ENCODE results near the gene OR8J3. TPM values are rescaled to one million over a fixed set of nuclear protein-coding genes. Genes with fewer than 3 reads are reported as not detected.

OR8J3 gene, protein sequence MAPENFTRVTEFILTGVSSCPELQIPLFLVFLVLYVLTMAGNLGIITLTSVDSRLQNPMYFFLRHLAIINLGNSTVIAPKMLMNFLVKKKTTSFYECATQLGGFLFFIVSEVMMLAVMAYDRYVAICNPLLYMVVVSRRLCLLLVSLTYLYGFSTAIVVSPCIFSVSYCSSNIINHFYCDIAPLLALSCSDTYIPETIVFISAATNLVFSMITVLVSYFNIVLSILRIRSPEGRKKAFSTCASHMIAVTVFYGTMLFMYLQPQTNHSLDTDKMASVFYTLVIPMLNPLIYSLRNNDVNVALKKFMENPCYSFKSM
- not detected in 2 replicates for total RNA-seq (2011; cell fraction: chromatin; rRNA removed; ENCODE audit: low replicate concordance)
- total RNA-seq (2011; cell fraction: nucleolus; rRNA removed) = not detected in 2 replicates
- not detected in 2 replicates for total RNA-seq (2011; cell fraction: nucleoplasm; rRNA removed)
- total RNA-seq (2014; rRNA removed) (not detected in 2 replicates), total RNA-seq (2014; rRNA removed; fragmentation: Illumina TruSeq; extraction: Trizol) (not detected in 2 replicates), total RNA-seq (2015; rRNA removed; fragmentation: Illumina TruSeq; extraction: Trizol) (not detected in 2 replicates), total RNA-seq (2021) (not detected in 2 replicates), polyA plus RNA-seq (2011; rRNA removed) (not detected in 2 replicates), polyA plus RNA-seq (2014; fragmentation: Illumina TruSeq; extraction: Trizol) (not detected in 2 replicates), polyA plus RNA-seq (2014; fragmentation: Nextera tagmentation; extraction: Ambion mirVana) (not detected), polyA plus RNA-seq (2014; rRNA removed) (not detected in 2 replicates), polyA minus RNA-seq (2011; rRNA and poly(A)+ RNA removed) (not detected in 2 replicates), Bru-seq, nascent RNA (not detected), BruChase-seq, experiment 1, labeled RNA remaining after a 2-hour chase (not detected), BruChase-seq, experiment 2, labeled RNA remaining after a 6-hour chase (not detected)
- polyA plus RNA-seq (2011; cell fraction: cytosol; rRNA removed) = not detected in 2 replicates
- not detected in 2 replicates for polyA plus RNA-seq (2011; cell fraction: nucleus; rRNA removed)
- polyA plus RNA-seq (2012) = not detected in 2 replicates
- not detected in 2 replicates for polyA minus RNA-seq (2011; cell fraction: cytosol; rRNA and poly(A)+ RNA removed)
- polyA minus RNA-seq (2011; cell fraction: nucleus; rRNA and poly(A)+ RNA removed) = not detected in 2 replicates
- long read RNA-seq, experiment 1 = 0 reads
- long read RNA-seq, experiment 2 = 0 reads
- long read RNA-seq, experiment 3 = 0 reads

DNA sequence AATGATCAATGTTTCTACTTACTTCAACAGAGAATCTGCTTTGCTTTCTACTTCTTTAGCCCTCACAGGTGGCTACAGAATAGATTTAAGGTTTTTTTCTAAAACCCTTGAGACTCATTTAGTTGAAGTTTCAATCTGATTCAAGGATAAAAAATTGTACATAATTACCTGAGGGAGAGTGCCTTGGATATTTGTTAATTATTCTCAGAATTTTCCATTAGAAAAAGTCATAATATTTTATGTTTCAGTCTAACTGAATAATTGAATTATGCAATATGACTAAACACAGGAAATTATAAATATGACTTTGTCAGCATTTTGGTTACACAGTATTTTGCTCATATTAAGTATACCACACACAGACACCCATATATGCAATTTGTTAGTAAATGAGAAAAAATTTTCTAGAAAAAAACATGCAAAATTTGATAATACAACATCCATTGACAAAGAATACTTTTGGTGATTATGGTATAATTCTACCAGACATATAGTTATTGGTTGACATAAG, at the start of gene OR8J3:
OR8J3 (minus strand) TSS at position 51 of the 511 bp plus-strand sequence. CDS start 2,483 bp downstream, outside the sequence.
- ChIA-PET POLR2A (no interaction called here), CTCF (ENCODE audit: low intra/inter-chr PET ratio) (no interaction called here)
- ATAC-seq = no peak
- Histone ChIP-seq H3K27ac (ENCODE audit: extremely low read depth, low read depth, low read length) (no peak within 1 kb of the TSS), H3K79me2 (ENCODE audit: control insufficient read depth, insufficient read depth, low read length) (no peaks in the 10 kb centered on the region), H3K9me3 (replicated peaks; ENCODE audit: control insufficient read depth, insufficient read depth, low read depth, low read length) (0 out of 2 replicates have a peak, but pooled peaks cover 2% of the 10 kb centered on the region), H3K9me1 (ENCODE audit: control insufficient read depth, insufficient read depth, low read length) (no peaks in the 10 kb centered on the region), H3K4me3 (no peak within 1 kb of the TSS), H3K27me3 (ENCODE audit: control insufficient read depth in 2 of 2, insufficient read depth in 2 of 2, low read length in 2 of 2) (no peaks in the 10 kb centered on the region), H3K4me1 (replicated peaks in 1 of 2; ENCODE audit: control insufficient read depth in 2 of 2, insufficient read depth in 2 of 2, low read length in 2 of 2) (no peaks in the 10 kb centered on the region), H2AFZ (ENCODE audit: low read depth, low read length) (no peak within 1 kb of the TSS), H4K20me1 (replicated peaks; ENCODE audit: control insufficient read depth, insufficient read depth, low read length) (no peaks in the 10 kb centered on the region), H3K36me3 (ENCODE audit: control insufficient read depth, insufficient read depth, low read length) (no peaks in the 10 kb centered on the region), H3K4me2 (ENCODE audit: insufficient read depth, low read length) (no peak within 1 kb of the TSS), H3K9ac (ENCODE audit: insufficient read depth in 1 of 2, low read depth in 2 of 2, low read length in 2 of 2) (no peak within 1 kb of the TSS)
- intact Hi-C loops (cut with micrococcal nuclease) = no loop called here
- in situ Hi-C loops (cut with MboI) = no loop called here
- TF ChIP-seq ZNF316 (IDR thresholded peaks at IDR 0.05) (peak; percentile 47; the same call in 1 of the 2 replicates), KHSRP (IDR thresholded peaks at IDR 0.05) (no peak)
- TF ChIP-seq, protein P1, sequence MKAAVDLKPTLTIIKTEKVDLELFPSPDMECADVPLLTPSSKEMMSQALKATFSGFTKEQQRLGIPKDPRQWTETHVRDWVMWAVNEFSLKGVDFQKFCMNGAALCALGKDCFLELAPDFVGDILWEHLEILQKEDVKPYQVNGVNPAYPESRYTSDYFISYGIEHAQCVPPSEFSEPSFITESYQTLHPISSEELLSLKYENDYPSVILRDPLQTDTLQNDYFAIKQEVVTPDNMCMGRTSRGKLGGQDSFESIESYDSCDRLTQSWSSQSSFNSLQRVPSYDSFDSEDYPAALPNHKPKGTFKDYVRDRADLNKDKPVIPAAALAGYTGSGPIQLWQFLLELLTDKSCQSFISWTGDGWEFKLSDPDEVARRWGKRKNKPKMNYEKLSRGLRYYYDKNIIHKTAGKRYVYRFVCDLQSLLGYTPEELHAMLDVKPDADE (conservative IDR thresholded peaks at IDR 0.05; ENCODE audit: control insufficient read depth, low read depth, low read length) = no peak
- FAIRE-seq = no peak
- no TSS peak for BruUV-seq (replicated peaks)
- no peak for DNase-seq (ENCODE audit: extremely low read depth in 1 of 4, low spot score in 3 of 4)

Data from K562 (cell line).